B cell (primary cell): Measurements from ENCODE around the gene TMEM208. TPM values are rescaled to one million over a fixed set of nuclear protein-coding genes. Genes with fewer than 3 reads are reported as not detected.
A peak's percentile ranks its signal among the peaks of the same experiment; 100 is the strongest.

Experiments used
- ATAC-seq: fragments of 200-7000 bp; cut with Tn5 transposase; one replicate; pipeline ENCODE4 v1.10.0; 2021; ENCODE audit warnings: low read depth, mild to moderate bottlenecking, moderate number of reproducible peaks, moderate library complexity
- CTCF ChIA-PET: fragments of 350-600 bp; sonication (Branson Sonifier 250); formaldehyde crosslinking; loops from one replicate; lab custom pipeline; 2021; ENCODE audit warnings: antibody characterized with exemption, inconsistent platforms; lab: Charles Lee
- POLR2A ChIA-PET: fragments of 350-600 bp; sonication (Branson Sonifier 250); formaldehyde crosslinking; loops from one replicate; lab custom pipeline; 2021; ENCODE audit warnings: antibody characterized with exemption; lab: Charles Lee
- DNase-seq: peaks from one replicate; pipeline ENCODE4 v3.0.0; 2013
- H2AFZ ChIP-seq: 2 replicates; pipeline ENCODE4 v1.6.1; 2012; ENCODE audit warnings: mild to moderate bottlenecking, low read depth, low read length; ENCODE audit not compliant: insufficient read depth, poor library complexity, severe bottlenecking
- H3K27ac ChIP-seq, 2 donors: 1 replicate in 1 of 2; 2 replicates in 1 of 2; pipeline ENCODE4 v1.5.1; 2012 to 2013; ENCODE audit warnings: low read length in 2 of 2, mild to moderate bottlenecking in 2 of 2, moderate library complexity in 1 of 2
- H3K27me3 ChIP-seq, 4 experiments: fragments of 200-600 bp in 1 of 4; sonication (generic) in 1 of 4; replicated peaks in 1 of 4; 1 replicate in 2 of 4; 2 replicates in 2 of 4; pipeline versions ENCODE4 v1.6.1 to v1.7.0; 2013 to 2016; ENCODE audit warnings: low read length in 3 of 4, mild to moderate bottlenecking in 2 of 4, mixed read lengths in 1 of 4, moderate library complexity in 1 of 4; ENCODE audit not compliant: insufficient read depth in 4 of 4, control insufficient read depth in 3 of 4; ENCODE audit errors: control extremely low read depth in 1 of 4
- H3K36me3 ChIP-seq, 2 experiments: replicated peaks in 1 of 2; 1 replicate in 1 of 2; 2 replicates in 1 of 2; pipeline versions ENCODE4 v1.6.1 to v1.7.1; 2013; ENCODE audit warnings: low read length in 1 of 2; ENCODE audit not compliant: insufficient read depth in 2 of 2, control insufficient read depth in 1 of 2; ENCODE audit errors: control extremely low read depth in 1 of 2, extremely low read depth in 1 of 2
- H3K4me1 ChIP-seq, 2 donors: fragments of 200-600 bp in 1 of 2; sonication (generic) in 1 of 2; 1 replicate in 1 of 2; 2 replicates in 1 of 2; pipeline versions ENCODE4 v1.5.1 to v1.6.1; 2013 to 2017; ENCODE audit warnings: low read length in 2 of 2; ENCODE audit not compliant: control insufficient read depth in 2 of 2, insufficient read depth in 2 of 2
- H3K4me2 ChIP-seq: replicated peaks from 2 replicates; pipeline ENCODE3; 2012; ENCODE audit warnings: mild to moderate bottlenecking, low read depth, low read length; ENCODE audit not compliant: poor library complexity, severe bottlenecking
- H3K4me3 ChIP-seq, 5 experiments: fragments of 200-600 bp in 1 of 5; sonication (generic) in 1 of 5; 1 replicate in 3 of 5; 2 replicates in 2 of 5; pipeline versions ENCODE4 v1.5.1 to v1.7.0; 2011 to 2016; ENCODE audit warnings: low read length in 4 of 5, mild to moderate bottlenecking in 4 of 5, low read depth in 2 of 5, control low read depth in 1 of 5, moderate library complexity in 1 of 5; ENCODE audit not compliant: insufficient read depth in 1 of 5; ENCODE audit errors: control extremely low read depth in 1 of 5, extremely low read depth in 1 of 5
- H3K79me2 ChIP-seq: fragments of 200-600 bp; sonication (generic); one replicate; pipeline ENCODE4 v1.6.0; 2016; ENCODE audit warnings: low read length; ENCODE audit not compliant: control insufficient read depth, insufficient read depth
- H3K9ac ChIP-seq: fragments of 200-600 bp; sonication (generic); 2 replicates; pipeline ENCODE4 v1.6.1; 2017; ENCODE audit warnings: mild to moderate bottlenecking, low read length, moderate library complexity
- H3K9me3 ChIP-seq, 3 donors: one replicate each; pipeline versions ENCODE4 v1.6.1 to v1.7.1; 2013; ENCODE audit warnings: low read length in 2 of 3; ENCODE audit not compliant: control insufficient read depth in 2 of 3, insufficient read depth in 1 of 3; ENCODE audit errors: control extremely low read depth in 1 of 3
- H4K20me1 ChIP-seq: 2 replicates; pipeline ENCODE4 v1.6.0; 2012; ENCODE audit warnings: mild to moderate bottlenecking, low read length; ENCODE audit not compliant: insufficient read depth, control insufficient read depth, poor library complexity, severe bottlenecking
- H3K27ac Mint-ChIP-seq: one replicate; pipeline ENCODE4 v1.8.0; 2021; ENCODE audit warnings: mixed read lengths
- H3K27me3 Mint-ChIP-seq: one replicate; pipeline ENCODE4 v1.8.0; 2021; ENCODE audit warnings: mixed read lengths
- H3K4me1 Mint-ChIP-seq: one replicate; pipeline ENCODE4 v1.8.0; 2021; ENCODE audit warnings: mixed read lengths
- H3K4me3 Mint-ChIP-seq: one replicate; pipeline ENCODE4 v1.8.0; 2021; ENCODE audit warnings: mixed read lengths
- H3K9me3 Mint-ChIP-seq: one replicate; pipeline ENCODE4 v1.8.0; 2022; ENCODE audit warnings: mixed read lengths; ENCODE audit not compliant: insufficient read depth
- CTCF ChIP-seq: fragments of 200-600 bp; IDR thresholded peaks from one replicate; pipeline ENCODE4 v1.8.0; 2022; ENCODE audit warnings: antibody characterized with exemption, mild to moderate bottlenecking
- EZH2 ChIP-seq: IDR thresholded peaks from 2 replicates; pipeline ENCODE4 v1.6.1; 2012; ENCODE audit warnings: borderline replicate concordance, low read depth, mild to moderate bottlenecking, moderate library complexity, low read length; ENCODE audit not compliant: insufficient read depth, poor library complexity, severe bottlenecking
- WGBS: methylation state at CpG from one replicate; pipeline ENCODE4 v1.1.5; 2013; ENCODE audit warnings: missing lambda C conversion rate; ENCODE audit not compliant: insufficient coverage; 5-methylcytosine and 5-hydroxymethylcytosine counted together
- intact Hi-C: fragments of 100-400 bp; cut with micrococcal nuclease; formaldehyde crosslinking; loops from one replicate; pipeline ENCODE4 v1.10.0; 2022
- polyA plus RNA-seq: library from polyadenylated mRNA; depleted of rRNA; stranded (reverse); fragments of >200 nt; gene quantifications from 2 replicates; pipeline ENCODE4 v1.2.3, GENCODE V29; 2012
- total RNA-seq, 2 donors: library from RNA; stranded (reverse); fragments of 120-200 nt in 1 of 2; gene quantifications; 1 replicate in 1 of 2; 2 replicates in 1 of 2; pipeline versions ENCODE4 v1.2.3 to v1.2.4, GENCODE V29; 2013 to 2022

The TMEM208 gene
- total and polyA plus RNA-seq, 2 donors (not counting 1 experiment from before 2014, with no cell fraction given) = 36.1 to 40.4 TPM

DNA sequence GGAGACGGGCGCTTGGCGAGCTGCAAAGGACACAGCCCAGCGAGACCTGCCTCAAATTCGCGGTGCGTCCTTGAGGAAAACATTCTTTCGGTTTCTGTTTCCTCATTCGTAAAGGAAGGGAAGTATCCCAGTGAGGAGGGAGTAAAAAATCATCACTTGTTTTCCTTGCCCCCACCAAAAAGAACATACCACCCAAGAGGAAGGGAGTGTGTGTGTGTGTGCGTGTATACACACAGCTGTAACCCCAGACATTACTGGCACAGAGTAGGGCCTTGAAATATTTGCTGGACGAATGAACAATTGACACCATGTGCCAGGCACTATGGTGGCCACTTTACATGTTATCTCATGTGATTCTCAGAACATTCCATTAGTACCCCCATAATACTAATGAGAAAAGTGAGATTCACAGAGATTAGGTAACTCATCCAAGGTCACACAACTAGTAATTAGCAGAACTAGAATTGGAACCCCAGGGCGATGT is 41.2 kb upstream of the TMEM208 start:
- ATAC-seq (no peak), DNase-seq (no peak)
- Mint-ChIP-seq H3K4me1 (peaks cover 13% of the 10 kb centered on the region), H3K27me3 (peaks cover 11% of the 10 kb centered on the region), H3K4me3 (peak overlapping the region; percentile 93), H3K27ac (peak overlapping the region; percentile 82), H3K9me3 (no peaks in the 10 kb centered on the region)
- intact Hi-C loops = loop anchor here (1.0 to 2.0 kb wide), 3 partner anchors 61 to 231 kb away; partner anchors contain the start of genes FHOD1 and PHAF1
- Histone ChIP-seq H3K4me3 (no peak overlapping the region), H4K20me1 (no peaks in the 10 kb centered on the region), H2AFZ (peak overlapping the region; percentile 16), H3K79me2 (no peaks in the 10 kb centered on the region), H3K27ac (no peak overlapping the region), H3K4me1 (peaks cover 20 to 22% of the 10 kb centered on the region in 2 donors), H3K4me2 (peak overlapping the region; percentile 99), H3K9me3 (peaks cover 0 to 3% (median 0%) of the 10 kb centered on the region in 3 donors), H3K27me3 (peaks cover 0 to 31% (median 6%) of the 10 kb centered on the region in 4 experiments), H3K36me3 (no peaks in the 10 kb centered on the region), H3K9ac (no peak overlapping the region)
- WGBS = 24% methylated on average over 4 of the region's 12 CpGs
- CTCF ChIA-PET = interaction anchor here (0.9 to 2.5 kb wide), 25 partner anchors 9 to 295 kb away, joined by 3 to 27 read pairs (median 5); partner anchors contain the start of genes ATP6V0D1, FBXL8, FHOD1 and NOL3
- POLR2A ChIA-PET = no interaction called here
- TF ChIP-seq CTCF (peak; percentile 46), EZH2 (no peak)

DNA sequence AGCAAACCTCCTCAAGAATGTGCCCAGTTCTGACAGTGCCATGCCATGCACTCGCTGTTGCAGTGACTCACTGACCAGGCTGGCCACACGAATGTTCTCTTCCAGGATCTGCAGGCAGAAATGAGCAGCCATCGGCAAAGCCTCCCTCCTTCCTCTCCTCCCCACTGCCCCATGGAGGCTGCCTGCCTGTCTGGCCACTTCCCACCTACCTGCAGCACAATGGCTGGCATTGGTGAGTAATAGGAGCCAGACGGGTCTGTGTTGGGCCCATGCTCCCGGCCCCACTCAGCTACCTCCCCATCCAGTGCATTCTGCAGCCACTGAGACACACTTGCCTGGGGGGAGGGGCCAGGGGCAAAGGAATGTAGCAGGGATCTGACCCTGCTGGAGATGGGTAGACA is 40.4 kb upstream of the TMEM208 start:
- Histone ChIP-seq H2AFZ (no peak overlapping the region), H4K20me1 (no peaks in the 10 kb centered on the region), H3K27ac (no peak overlapping the region), H3K9me3 (peaks cover 0 to 3% (median 0%) of the 10 kb centered on the region in 3 donors), H3K27me3 (peaks cover 0 to 28% (median 6%) of the 10 kb centered on the region in 4 experiments), H3K79me2 (peaks cover 3% of the 10 kb centered on the region), H3K4me1 (peaks cover 23 to 25% of the 10 kb centered on the region in 2 donors), H3K4me2 (no peak overlapping the region), H3K36me3 (no peaks in the 10 kb centered on the region), H3K9ac (no peak overlapping the region), H3K4me3 (no peak overlapping the region)
- TF ChIP-seq CTCF (no peak), EZH2 (no peak)
- Mint-ChIP-seq H3K4me3 (no peak overlapping the region), H3K27ac (no peak overlapping the region), H3K4me1 (peaks cover 16% of the 10 kb centered on the region), H3K27me3 (peaks cover 11% of the 10 kb centered on the region), H3K9me3 (no peaks in the 10 kb centered on the region)
- intact Hi-C loops = no loop called here
- 84% methylated on average over 2 of the region's 5 CpGs for WGBS
- DNase-seq (no peak), ATAC-seq (no peak)
- POLR2A ChIA-PET = no interaction called here
- CTCF ChIA-PET = interaction anchor here (2.5 kb wide), 1 partner anchor 208 kb away, joined by 27 read pairs; no protein-coding TSS in a partner anchor
